Neural progenitor cell (in vitro differentiated cells): Measurements from ENCODE around the gene FGL2.

Experiments used
- EZH2 ChIP-seq: fragments of 200-600 bp; sonication (generic); IDR thresholded peaks from 2 replicates; pipeline ENCODE4 v1.6.1; 2017; ENCODE audit warnings: antibody characterized with exemption, mild to moderate bottlenecking, moderate library complexity
- TF ChIP-seq, protein P1 (sequence below): fragments of 200-600 bp; sonication (generic); IDR thresholded peaks from 2 replicates; pipeline ENCODE4 v1.5.1; 2017; ENCODE audit warnings: antibody characterized with exemption, mild to moderate bottlenecking

DNA sequence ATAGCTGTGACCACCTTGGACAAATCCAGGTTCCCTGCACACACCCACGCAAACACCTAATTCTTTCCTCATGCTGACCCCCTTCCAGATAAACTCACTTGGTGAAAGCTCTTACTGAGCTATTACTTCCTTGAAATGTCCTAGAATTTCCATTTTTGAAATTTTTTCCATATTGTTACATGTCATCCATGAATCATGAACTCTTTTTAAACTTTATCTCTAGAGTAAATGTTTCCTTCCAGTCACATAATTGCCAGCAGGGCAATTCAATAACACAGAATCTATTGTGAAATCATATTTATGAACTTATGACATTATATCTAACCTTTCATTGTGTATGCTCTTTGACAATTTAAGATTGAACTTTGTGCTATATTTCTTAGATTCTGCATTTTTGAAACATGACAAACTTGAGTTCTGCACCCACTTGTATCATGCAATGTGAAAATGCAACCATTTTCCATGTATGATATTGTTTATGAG is 26.8 kb upstream of the FGL2 start:
- TF ChIP-seq, protein P1, sequence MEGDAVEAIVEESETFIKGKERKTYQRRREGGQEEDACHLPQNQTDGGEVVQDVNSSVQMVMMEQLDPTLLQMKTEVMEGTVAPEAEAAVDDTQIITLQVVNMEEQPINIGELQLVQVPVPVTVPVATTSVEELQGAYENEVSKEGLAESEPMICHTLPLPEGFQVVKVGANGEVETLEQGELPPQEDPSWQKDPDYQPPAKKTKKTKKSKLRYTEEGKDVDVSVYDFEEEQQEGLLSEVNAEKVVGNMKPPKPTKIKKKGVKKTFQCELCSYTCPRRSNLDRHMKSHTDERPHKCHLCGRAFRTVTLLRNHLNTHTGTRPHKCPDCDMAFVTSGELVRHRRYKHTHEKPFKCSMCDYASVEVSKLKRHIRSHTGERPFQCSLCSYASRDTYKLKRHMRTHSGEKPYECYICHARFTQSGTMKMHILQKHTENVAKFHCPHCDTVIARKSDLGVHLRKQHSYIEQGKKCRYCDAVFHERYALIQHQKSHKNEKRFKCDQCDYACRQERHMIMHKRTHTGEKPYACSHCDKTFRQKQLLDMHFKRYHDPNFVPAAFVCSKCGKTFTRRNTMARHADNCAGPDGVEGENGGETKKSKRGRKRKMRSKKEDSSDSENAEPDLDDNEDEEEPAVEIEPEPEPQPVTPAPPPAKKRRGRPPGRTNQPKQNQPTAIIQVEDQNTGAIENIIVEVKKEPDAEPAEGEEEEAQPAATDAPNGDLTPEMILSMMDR = no peak
- no peak for TF ChIP-seq EZH2
